ENCODE data around the gene GGT5.
"Not testable (repeated sequence)": the region's sequence is repeated elsewhere in the genome, so short reads cannot be mapped to it uniquely, and the experiment has no call there.

The GGT5 gene

GRCh38 chr22:24209016-24209415 is 35.9 kb downstream of the GGT5 start:
- TF ChIP-seq EZH2phosphoT487 (IDR thresholded peaks at IDR 0.05; ENCODE audit: low read depth) = no peak
- TF ChIP-seq CTCF (IDR thresholded peaks at IDR 0.05; ENCODE audit: low read depth, low read length) = no peak
- Histone ChIP-seq H3K4me2 (ENCODE audit: low read length) (no peak overlapping the region), H3K79me2 (ENCODE audit: low read length) (no peaks in the 10 kb centered on the region), H3K9me3 (ENCODE audit: insufficient read depth, low read length) (0 out of 2 replicates have a peak, but pooled peaks cover 4% of the 10 kb centered on the region), H3K27me3 (ENCODE audit: low read depth, low read length) (no peaks in the 10 kb centered on the region; the same call in 1 of the 2 replicates), H3K27ac (ENCODE audit: low read length) (no peak overlapping the region), H3K4me3 (ENCODE audit: low read length) (no peak overlapping the region), H3K36me3 (replicated peaks; ENCODE audit: low read depth, low read length) (no peaks in the 10 kb centered on the region), H2AFZ (ENCODE audit: low read depth, low read length) (no peak overlapping the region), H4K20me1 (ENCODE audit: insufficient read depth, low read length) (no peaks in the 10 kb centered on the region), H3K4me1 (ENCODE audit: low read length) (peaks cover 5% of the 10 kb centered on the region), H3K9ac (ENCODE audit: low read length) (no peak overlapping the region)

- Histone ChIP-seq H3K27ac (ENCODE audit: low read length) (no peak overlapping the region), H4K20me1 (ENCODE audit: insufficient read depth, low read length) (no peaks in the 10 kb centered on the region), H2AFZ (ENCODE audit: low read depth, low read length) (no peak overlapping the region), H3K4me2 (ENCODE audit: low read length) (no peak overlapping the region), H3K27me3 (ENCODE audit: low read depth, low read length) (no peaks in the 10 kb centered on the region; the same call in 1 of the 2 replicates), H3K9ac (ENCODE audit: low read length) (no peak overlapping the region), H3K4me3 (ENCODE audit: low read length) (no peak overlapping the region), H3K36me3 (replicated peaks; ENCODE audit: low read depth, low read length) (no peaks in the 10 kb centered on the region), H3K4me1 (ENCODE audit: low read length) (peaks cover 5% of the 10 kb centered on the region), H3K79me2 (ENCODE audit: low read length) (no peaks in the 10 kb centered on the region), H3K9me3 (ENCODE audit: insufficient read depth, low read length) (0 out of 2 replicates have a peak, but pooled peaks cover 4% of the 10 kb centered on the region)
- TF ChIP-seq CTCF (IDR thresholded peaks at IDR 0.05; ENCODE audit: low read depth, low read length) (no peak), EZH2phosphoT487 (IDR thresholded peaks at IDR 0.05; ENCODE audit: low read depth) (no peak)
These were observed 36.7 kb downstream of the GGT5 start for GRCh38 chr22:24208012-24208749.

- Histone ChIP-seq H3K27ac (ENCODE audit: low read length) (no peak overlapping the region), H3K36me3 (replicated peaks; ENCODE audit: low read depth, low read length) (no peaks in the 10 kb centered on the region), H3K79me2 (ENCODE audit: low read length) (no peaks in the 10 kb centered on the region), H4K20me1 (ENCODE audit: insufficient read depth, low read length) (no peaks in the 10 kb centered on the region), H3K9ac (ENCODE audit: low read length) (no peak overlapping the region), H3K27me3 (ENCODE audit: low read depth, low read length) (no peaks in the 10 kb centered on the region; the same call in 1 of the 2 replicates), H2AFZ (ENCODE audit: low read depth, low read length) (no peak overlapping the region), H3K9me3 (ENCODE audit: insufficient read depth, low read length) (0 out of 2 replicates have a peak, but pooled peaks cover 4% of the 10 kb centered on the region), H3K4me2 (ENCODE audit: low read length) (no peak overlapping the region), H3K4me1 (ENCODE audit: low read length) (peaks cover 4% of the 10 kb centered on the region), H3K4me3 (ENCODE audit: low read length) (no peak overlapping the region)
- TF ChIP-seq CTCF (IDR thresholded peaks at IDR 0.05; ENCODE audit: low read depth, low read length) = no peak
These were observed 37.4 kb downstream of the GGT5 start for GRCh38 chr22:24207264-24208011.

- H3K9me3 ChIP-seq (ENCODE audit: insufficient read depth, low read length); H3K27ac ChIP-seq (ENCODE audit: low read length); H3K4me2 ChIP-seq (ENCODE audit: low read length); H3K4me1 ChIP-seq (ENCODE audit: low read length); H4K20me1 ChIP-seq (ENCODE audit: insufficient read depth, low read length); H3K9ac ChIP-seq (ENCODE audit: low read length); H3K27me3 ChIP-seq (ENCODE audit: low read depth, low read length); H3K36me3 ChIP-seq (replicated peaks; ENCODE audit: low read depth, low read length); H3K4me3 ChIP-seq (ENCODE audit: low read length); H2AFZ ChIP-seq (ENCODE audit: low read depth, low read length); H3K79me2 ChIP-seq (ENCODE audit: low read length): not testable (repeated sequence)
These were observed 38.2 kb downstream of the GGT5 start for GRCh38 chr22:24206460-24207263.

Data from OCI-LY3 (cell line).